LoVo (cell line): ENCODE results near the gene ORC3.
"Not testable (repeated sequence)": the region's sequence is repeated elsewhere in the genome, so short reads cannot be mapped to it uniquely, and the experiment has no call there.

ENCODE experiments used
- DNase-seq: peaks from one replicate; pipeline ENCODE4 v3.0.0-alpha.2; 2016; ENCODE audit warnings: low spot score

The ORC3 gene

DNA sequence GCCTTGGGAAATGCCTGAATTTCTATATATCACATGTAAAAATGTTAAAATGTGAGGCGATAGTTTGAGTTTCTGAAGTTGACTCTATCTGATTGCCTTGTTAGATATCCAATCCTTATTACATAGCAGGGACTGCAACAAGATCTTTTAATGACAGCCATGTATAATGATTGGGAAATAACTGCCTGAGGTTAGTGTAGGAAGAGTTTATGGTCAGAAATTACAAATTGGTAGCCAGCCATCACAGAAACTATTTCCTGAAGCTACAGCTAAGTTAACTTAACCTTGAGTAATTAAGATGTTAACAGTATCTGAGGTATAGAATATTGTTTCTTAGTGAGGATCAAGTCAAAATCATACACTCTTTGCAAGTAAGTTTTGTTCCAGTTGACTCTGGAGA lies 71.1 kb downstream of the ORC3 start:
- DNase-seq = no peak

DNA sequence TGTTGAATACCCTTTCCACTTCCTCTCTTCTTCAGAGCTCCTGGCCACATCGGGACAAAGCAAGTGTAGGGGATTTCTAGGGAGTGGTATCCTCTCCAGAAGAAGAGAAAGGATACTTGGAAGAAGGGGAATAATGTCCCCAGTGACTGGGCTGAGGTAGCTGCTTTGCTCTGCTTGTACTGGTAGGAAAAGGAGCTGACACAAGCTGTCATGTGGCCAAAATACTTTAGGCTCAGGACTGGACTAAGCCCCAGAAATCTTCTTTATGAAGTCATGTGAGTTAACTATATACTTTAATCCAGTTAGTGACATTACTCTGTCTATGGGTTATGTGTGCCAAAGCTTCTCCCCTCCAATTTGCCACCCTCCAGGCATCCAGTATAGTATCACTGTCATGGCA lies 71.6 kb downstream of the ORC3 start:
- DNase-seq = no peak

GRCh38 chr6:87663434-87663833 lies 73.5 kb downstream of the ORC3 start:
- DNase-seq = no peak

- DNase-seq = no peak
Observed at GRCh38 chr6:87664921-87665485, 75.1 kb downstream of the ORC3 start.

GRCh38 chr6:87667032-87667431 lies 77.1 kb downstream of the ORC3 start:
- no peak for DNase-seq

DNA sequence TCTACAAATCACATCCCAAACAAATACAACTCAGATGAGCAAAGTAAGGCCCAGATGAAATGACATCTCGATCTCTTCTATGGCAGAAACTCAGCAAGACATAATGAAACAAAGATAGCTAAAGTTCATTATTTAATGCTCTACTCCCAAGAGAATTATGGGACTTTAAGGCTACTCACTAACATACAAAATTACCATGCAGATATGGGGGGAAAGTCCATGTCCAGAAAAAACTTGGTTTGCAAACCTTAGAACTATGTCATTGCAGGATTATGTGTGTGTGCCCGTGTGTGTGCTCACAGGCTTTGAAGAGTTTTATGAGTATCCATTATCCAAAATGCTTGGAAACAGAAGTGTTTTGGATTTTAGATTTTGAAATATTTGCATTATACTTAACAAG lies 78.1 kb downstream of the ORC3 start:
- DNase-seq = no peak

DNA sequence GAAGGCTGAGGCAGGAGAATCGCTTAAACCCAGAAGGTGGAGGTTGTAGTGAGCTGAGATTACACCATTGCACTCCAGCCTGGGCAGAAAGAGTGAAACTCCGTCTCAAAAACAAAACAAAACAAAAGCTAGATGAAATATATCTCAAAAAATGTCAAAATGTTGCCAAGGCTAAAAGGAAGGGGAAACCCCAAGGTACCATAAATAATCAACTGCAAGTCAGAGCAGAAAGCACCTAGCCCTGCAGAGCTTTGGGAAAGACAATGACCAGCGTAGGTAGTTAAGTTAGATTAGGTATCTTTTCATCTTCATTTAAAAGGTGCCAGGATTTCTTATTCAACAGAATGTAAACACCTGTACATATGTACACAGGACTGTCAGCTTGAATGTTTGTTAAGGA lies 79.1 kb downstream of the ORC3 start:
- DNase-seq = no peak

- no peak for DNase-seq
Observed at GRCh38 chr6:87670707-87671106, 80.8 kb downstream of the ORC3 start.

DNA sequence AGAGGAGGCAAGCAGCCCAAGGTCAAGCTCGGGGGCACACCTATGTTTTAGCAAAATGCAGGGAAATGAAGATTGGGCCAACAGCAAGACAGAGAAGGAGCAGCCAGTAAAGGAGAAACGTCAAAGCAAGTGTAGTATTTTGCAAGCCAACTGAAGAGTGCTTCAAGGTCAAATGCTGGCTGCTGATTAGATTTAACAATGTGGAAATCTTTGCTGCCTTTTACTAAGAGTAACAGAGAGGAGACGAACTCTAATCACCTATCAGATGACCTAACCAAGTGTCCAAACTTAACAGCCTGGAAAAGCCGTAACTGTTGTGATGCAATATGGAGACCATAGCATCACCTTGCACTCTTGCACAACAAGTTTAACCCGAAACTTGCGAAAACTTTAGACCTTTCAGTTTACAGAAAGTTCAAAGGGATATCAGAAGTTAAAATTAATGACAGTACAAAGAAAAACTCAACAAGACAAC lies 81.7 kb downstream of the ORC3 start:
- no peak for DNase-seq

DNA sequence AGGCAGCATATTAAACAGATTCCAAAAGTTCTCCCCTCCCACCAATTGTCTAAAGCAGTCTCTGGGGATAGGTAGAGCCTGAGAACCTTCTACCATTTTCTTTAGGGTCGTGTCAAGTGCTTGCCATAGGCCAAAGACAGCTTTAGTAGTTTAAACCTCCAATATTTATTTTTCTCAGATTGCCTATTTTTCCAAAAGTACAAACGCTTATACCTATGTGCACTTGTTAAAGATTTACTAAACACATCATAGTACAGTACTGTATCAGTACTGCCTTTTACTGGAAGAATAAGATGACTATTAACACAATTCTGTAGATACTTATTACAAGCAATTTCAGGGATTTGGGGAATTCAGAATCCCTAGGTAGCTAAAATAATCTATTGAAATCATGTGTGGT lies 82.7 kb downstream of the ORC3 start:
- DNase-seq = no peak

DNA sequence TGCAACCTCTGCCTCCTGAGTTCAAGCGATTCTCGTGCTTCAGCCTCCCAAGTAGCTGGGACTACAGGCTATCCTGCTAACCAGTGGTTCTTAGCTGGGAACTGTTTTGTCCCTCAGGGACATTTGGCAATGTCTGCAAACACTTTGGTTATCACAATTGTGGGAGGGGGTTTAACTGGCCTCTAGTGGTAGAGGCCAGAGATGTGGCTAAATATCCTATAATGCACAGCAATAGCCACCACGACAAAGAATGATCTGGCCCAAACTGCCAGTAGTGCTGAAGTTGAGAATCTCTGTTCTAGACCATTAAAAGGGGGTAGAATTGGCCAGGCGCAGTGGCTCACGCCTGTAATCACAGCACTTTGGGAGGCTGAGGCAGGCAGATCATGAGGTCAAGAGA lies 83.3 kb downstream of the ORC3 start:
- DNase-seq = no peak

DNA sequence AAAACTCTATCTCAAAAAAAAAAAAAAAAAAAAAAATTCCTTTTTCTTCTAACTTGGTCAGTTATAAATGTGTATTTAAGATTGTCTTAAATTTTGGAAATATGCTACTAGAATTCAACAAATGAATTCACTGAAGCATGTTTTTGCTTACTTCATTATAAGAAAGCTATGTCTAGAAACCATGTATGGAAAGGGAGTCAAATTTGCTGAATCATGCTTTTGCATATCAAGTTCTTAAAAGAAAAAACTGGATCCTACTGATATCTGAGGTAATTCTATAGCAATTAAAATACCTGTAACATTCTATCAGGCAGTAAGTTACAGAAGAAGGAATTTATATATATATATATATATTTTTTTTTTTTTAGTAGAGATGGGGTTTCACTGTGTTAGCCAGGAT lies 84.4 kb downstream of the ORC3 start:
- DNase-seq = no peak

DNA sequence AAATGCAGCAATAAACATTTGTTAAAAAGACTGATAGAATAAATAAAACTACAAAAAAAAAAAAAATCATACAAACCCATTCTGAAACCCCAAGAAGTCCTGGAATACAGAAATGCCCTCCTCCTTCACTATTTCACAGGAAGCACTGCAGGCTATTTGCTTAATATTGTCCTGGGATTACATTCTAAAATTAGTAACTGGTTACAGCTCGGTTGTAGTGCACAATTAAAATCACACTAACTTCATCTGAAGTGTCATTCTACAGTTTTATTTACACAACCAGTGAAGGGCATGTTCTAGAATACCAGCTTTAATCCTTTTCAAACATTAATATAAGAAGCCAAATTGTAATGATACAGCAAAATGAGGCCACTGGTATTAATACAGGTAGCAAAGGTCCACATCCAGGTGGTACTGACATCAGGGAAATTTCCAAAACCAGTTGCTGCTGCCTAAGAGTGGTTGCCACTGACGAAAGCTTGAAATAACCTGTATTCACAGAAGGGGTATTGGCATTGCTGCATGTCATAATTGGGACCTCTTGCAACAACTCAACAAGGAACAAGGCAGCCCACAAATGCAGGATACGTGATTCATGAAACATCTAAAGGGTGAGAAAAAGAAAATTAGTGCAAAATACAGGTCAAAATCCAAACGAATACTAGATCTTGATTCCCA lies 85.2 kb downstream of the ORC3 start:
- DNase-seq = no peak

GRCh38 chr6:87682310-87682709 lies 92.4 kb downstream of the ORC3 start:
- DNase-seq = no peak

GRCh38 chr6:87683890-87684289 lies 94.0 kb downstream of the ORC3 start:
- DNase-seq = no peak

DNA sequence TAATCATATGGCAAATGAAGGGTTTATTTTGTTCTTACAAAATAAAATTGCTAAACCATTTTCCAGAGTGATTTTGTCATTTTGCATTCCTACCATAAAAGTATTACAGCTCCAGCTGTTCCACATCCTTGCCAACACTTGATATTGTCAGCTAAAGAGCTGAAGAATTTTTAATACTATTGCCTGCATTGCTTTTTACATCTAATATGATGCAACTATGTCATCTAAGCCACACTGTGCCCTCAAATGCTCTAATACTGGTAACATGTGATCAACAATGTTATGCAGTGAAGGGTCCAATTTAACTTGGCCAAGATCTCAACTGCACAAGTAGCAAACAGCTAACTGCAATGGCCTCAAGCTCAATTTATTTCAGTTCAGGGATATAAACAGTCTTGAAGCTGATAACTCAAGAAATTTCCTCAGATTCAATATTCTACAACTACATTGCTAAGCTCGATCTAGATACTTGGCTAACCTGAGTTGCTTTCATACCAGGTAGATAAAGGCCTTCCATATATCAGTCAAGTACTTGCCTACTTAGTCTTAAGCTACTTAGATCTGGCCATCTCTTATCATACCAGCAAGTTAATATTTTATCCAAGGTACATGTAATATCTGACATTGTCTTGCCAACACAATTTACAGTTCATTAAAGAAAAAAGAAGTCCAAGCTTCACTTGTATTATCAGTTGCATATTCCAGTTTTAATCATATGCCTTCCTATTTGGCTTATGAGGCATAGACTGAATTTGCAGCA lies 95.1 kb downstream of the ORC3 start:
- DNase-seq = no peak

DNA sequence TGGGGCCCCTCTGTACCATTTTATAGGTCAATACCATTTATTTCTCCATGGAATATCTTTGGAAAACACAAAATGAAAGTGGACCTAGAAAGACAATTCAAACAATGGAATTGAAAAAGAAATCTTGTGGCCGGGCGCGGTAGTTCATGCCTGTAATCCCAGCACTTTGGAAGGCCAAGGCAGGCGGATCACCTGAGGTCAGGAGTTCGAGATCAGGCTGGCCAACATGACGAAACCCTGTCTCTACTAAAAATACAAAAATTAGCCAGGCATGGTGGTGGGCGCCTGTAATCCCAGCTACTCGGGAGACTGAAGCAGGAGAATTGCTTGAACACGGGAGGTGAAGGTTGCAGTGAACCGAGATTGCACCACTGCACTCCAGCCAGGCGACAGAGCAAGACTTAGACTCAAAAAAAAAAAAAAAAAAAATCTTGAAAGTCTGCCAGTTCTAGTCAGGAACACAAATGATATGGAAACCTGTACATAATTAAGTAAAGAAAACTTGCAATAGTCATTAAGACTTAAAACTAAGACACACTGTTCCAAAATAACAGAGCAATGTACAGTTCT lies 96.8 kb downstream of the ORC3 start:
- not testable (repeated sequence) for DNase-seq

GRCh38 chr6:87687296-87687695 lies 97.4 kb downstream of the ORC3 start:
- no peak for DNase-seq

- DNase-seq = not testable (repeated sequence)
Observed at GRCh38 chr6:87687893-87688292, 98.0 kb downstream of the ORC3 start.

DNA sequence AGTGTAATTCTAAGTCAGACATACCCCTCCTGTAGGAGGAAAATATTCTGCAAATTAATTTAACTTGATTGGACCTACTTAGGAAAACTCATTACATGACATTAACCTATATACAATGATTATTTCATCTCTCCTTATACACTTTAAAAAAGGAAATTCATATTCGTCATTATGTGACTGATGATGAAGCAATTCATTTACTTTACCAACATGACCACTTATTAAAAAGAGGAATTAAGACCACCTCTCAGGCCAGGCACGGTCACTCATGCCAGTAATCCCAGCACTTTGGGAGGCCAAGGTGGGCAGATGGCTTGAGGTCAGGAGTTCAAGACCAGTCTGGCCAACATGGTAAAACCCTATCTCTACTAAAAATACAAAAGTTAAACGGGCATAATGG lies 100.5 kb downstream of the ORC3 start:
- no peak for DNase-seq

DNA sequence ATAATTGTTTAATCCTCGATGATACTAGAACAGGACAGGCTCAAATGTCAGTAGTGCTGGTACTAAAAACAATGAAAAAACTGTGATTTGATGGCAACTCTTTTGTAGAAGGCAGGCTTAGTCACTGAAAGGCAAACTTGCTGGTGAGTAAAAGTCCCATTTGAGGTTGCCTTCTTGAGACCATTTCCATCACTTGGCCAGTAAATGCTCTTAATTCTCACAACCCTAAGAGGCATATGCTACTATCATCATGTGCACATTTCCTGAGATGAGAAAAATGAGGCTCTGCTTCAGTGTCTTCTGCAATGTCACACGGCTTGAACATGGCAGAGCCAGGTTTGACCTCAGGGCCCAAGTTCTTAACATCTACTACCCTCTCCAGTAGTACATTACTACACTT lies 102.2 kb downstream of the ORC3 start:
- no peak for DNase-seq

- DNase-seq = not testable (repeated sequence)
Observed at GRCh38 chr6:87696817-87697216, 106.9 kb downstream of the ORC3 start.
